ENCODE data around the gene ZNF500.

ZNF500 gene

DNA sequence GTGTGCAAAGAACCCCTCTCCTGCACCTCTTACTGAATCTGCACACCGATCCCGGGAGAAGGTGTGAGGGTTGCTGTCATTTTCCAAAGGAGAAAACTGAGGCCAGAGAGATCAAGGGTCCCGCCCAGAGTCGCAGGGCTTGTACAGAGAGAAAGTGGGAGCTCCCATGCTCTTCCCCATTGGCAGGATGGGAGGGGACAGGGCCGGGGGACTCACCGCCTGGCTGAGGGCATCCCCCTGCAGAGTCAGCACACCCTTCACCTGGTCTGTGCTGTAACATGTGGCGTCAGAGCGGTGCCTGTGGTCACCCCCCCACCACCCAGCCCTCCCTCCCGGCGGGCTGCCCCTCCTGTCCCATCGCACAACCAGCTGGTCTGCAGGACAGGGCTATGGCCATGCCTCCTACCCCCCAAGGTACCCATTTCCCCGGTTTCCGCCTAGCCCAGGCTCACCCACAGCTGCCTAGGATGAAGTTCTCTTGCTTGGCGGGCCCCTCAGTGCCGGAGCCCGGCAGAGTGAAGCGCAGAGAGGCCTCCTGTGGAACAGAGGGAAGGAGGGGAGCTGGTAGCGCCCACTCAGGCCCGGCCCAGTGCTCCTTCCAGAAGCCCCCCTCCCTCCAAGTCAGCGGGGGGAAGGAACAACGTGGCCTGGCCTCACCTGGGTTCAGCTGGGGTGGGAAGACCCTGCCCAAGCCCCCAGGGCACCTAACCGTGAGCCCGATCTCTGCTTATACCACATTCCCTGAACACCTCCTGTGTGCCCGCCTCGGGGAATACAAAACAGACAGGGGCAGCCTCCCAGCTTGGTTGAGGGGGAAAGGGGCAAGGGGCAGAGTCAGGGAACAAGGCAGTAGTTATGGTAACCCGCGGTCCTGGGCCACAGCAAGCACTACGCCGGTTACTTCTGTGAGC lies 34.3 kb upstream of the ZNF500 start:
- no peak for TF ChIP-seq GATA3 (IDR thresholded peaks at IDR 0.05; ENCODE audit: low read depth, low read length)
- no peak for TF ChIP-seq GATA2 (IDR thresholded peaks at IDR 0.05; ENCODE audit: low read depth, low read length)

DNA sequence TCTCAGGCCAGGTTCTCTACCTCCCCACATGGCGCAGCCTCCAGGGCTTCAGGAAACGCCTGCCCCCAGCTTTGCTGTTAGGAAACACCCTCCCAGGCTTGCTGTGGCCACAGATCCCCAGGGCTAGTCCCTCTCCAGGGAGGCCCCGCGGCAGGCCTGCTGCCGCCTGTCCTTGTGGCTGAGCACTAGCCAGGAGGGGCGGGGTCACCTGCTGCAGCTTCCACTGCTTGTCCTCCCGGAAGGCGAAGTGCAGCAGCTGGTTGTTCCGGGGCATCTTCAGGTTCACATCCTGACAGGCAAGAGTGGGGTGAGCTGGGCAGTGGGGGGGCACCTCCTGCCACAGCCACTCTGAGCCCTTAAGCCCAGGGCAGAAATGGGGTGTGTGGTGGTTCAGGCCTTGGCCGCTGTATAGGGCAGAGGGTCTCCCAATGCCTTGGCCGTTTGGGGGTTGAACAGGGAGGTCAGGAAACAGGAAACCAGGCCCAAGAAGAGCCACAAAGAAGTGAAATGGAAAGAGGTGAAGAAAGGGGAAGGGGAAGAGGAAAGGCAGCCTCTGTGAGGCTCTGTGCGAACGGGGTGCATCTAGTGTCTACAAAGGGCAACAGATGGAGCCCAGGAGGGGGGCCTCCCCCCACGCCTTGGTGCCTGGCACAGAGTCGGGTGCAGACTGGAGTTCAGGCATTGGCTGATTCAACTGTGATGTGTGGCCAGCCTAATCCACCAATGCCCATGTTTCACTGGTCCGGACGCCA lies 33.5 kb upstream of the ZNF500 start:
- TF ChIP-seq GATA3 (IDR thresholded peaks at IDR 0.05; ENCODE audit: low read depth, low read length) (no peak), GATA2 (IDR thresholded peaks at IDR 0.05; ENCODE audit: low read depth, low read length) (no peak)

GRCh38 chr16:4799171-4799855 lies 32.4 kb upstream of the ZNF500 start:
- no peak for TF ChIP-seq GATA2 (IDR thresholded peaks at IDR 0.05; ENCODE audit: low read depth, low read length)
- TF ChIP-seq GATA3 (IDR thresholded peaks at IDR 0.05; ENCODE audit: low read depth, low read length): no peak

- TF ChIP-seq GATA2 (IDR thresholded peaks at IDR 0.05; ENCODE audit: low read depth, low read length) (no peak), GATA3 (IDR thresholded peaks at IDR 0.05; ENCODE audit: low read depth, low read length) (no peak)
These were observed 31.5 kb upstream of the ZNF500 start for GRCh38 chr16:4798456-4798855.

GRCh38 chr16:4797805-4798252 lies 30.9 kb upstream of the ZNF500 start:
- TF ChIP-seq GATA2 (IDR thresholded peaks at IDR 0.05; ENCODE audit: low read depth, low read length) (no peak), GATA3 (IDR thresholded peaks at IDR 0.05; ENCODE audit: low read depth, low read length) (no peak)

DNA sequence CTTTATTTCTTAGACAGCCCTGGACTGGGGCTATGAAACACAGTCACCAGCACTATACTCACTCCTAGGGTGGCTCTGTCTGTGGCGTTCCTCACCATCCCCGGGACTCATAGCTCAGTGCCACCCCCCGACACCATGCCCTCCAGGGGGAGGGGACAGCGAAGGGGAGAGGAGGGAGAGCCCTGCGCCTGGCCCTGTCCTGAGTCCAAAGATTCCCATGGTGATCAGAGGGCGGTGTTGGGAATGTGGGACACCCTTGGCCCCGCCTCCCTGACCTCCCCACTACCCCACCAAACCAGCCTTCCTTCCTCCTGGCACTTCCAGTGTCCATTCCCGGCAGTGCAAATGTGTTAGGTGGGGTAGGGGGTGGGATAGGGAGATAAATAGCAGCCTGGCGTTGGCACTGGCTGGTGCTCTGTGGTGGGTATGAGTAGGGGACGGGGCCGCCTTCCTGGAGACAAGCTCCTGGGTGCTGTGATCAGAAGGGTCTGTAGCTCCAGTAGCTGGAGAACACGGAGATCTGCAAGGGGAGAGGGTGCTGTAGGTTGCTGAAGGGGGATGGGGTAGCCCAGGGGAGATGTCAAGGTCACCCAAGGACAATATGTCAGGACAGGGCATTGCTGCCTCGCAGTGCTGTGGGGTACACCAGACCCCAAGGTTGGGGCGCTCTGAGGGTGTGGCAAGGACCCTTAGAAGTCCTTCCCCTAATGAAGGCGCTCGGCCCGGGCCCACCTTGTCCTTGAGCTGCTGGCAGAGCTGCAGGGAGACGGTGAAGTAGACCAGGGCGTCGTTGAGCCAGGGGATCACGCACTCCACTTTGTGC lies 30.2 kb upstream of the ZNF500 start:
- TF ChIP-seq GATA3 (IDR thresholded peaks at IDR 0.05; ENCODE audit: low read depth, low read length): no peak
- no peak for TF ChIP-seq GATA2 (IDR thresholded peaks at IDR 0.05; ENCODE audit: low read depth, low read length)

DNA sequence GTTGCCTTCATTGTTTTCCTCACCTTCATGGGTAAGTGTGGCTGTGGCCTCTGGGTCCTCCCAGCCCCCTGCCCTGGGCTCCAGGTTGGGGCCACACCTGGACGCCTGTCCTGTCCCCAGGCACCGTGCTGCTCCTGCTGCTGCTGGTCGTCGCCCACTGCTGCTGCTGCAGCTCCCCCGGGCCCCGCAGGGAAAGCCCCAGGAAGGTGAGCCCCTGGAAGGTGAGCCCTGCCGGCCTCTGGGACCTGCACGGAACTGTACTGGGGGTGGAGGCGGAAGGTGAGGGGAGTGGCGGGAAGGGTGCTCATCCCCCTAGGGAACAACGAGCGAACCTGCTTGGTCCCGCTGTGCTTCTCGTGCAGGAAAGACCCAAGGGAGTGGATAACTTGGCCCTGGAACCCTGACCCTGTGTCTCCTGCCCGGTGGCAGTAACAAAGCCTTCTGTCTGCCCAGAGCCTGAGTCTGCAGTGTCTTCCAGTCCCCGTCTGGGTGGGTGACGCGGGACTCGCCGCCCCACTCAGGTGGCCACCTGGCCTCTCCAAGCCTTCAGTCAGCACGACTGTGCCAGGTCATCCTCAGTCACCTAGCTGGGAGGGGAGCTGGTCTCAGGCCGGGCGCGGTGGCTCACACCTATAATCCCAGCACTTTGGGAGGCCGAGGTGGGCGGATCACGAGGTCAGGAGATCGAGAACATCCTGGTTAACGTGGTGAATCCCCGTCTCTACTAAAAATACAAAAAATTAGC lies 29.0 kb upstream of the ZNF500 start:
- TF ChIP-seq GATA3 (IDR thresholded peaks at IDR 0.05; ENCODE audit: low read depth, low read length) (no peak), GATA2 (IDR thresholded peaks at IDR 0.05; ENCODE audit: low read depth, low read length) (no peak)

DNA sequence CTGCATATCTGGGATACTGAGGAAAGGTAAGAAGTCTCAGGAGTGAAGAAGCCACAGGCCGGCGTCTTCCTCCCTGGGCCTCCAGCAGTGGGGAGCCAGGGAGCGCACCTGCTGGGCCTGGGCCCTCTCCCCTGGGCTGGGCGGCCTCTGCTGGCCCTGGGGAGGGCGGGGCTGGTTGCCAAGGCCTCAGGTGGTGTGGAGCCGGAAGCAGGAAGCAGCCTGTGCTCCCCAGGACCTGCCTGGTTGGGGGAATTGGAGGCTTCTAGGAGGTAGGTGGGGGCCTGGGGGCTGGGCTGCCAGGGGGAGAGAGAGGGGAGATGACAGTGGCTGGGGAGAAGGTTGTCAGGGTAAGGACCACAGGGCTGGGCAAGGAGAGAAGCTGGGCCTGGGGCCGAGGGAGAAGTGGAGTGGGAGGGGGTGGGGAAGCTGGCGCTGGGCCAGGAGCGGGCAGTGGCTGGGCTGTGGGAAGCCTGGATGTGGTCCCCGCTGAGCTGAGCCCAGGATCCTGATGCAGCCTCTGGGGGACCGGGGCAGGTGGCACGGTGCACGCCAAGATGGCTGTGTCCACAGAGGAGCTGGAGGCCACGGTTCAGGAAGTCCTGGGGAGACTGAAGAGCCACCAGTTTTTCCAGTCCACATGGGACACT lies 28.3 kb upstream of the ZNF500 start, which contains the start of gene SMIM22:
SMIM22 (plus strand) TSS at position 189 of the 647 bp plus-strand sequence; CDS start at position 555, 366 bp downstream.
- no peak for TF ChIP-seq GATA2 (IDR thresholded peaks at IDR 0.05; ENCODE audit: low read depth, low read length)

DNA sequence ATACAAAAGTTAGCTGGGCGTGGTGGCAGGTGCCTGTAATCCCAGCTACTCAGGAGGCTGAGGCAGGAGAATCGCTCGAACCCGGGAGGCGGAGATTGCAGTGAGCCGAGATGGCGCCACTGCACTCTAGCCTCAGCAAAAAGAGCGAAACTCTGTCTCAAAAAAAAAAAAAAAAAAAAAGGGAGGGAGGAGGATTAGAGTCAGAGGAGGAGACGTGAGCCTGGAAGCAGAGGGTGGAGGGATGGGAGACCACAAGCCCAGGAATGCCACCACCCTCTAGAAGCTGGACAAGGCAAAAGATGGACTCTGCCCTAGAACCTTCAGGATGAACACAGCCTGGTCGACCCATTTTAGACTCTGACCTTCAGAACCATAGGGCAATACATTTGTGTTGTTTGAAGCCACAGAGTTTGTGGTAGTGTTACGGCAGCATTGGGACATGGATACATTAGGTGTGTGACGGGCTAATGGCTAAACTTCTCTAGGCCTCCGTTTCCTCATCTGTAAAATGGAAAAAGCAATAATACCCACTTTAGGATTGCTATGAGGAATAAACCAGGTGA lies 26.1 kb upstream of the ZNF500 start:
- TF ChIP-seq GATA2 (IDR thresholded peaks at IDR 0.05; ENCODE audit: low read depth, low read length) (no peak), GATA3 (IDR thresholded peaks at IDR 0.05; ENCODE audit: low read depth, low read length) (no peak)

GRCh38 chr16:4790871-4791270 lies 23.9 kb upstream of the ZNF500 start:
- TF ChIP-seq GATA2 (IDR thresholded peaks at IDR 0.05; ENCODE audit: low read depth, low read length) (no peak), GATA3 (IDR thresholded peaks at IDR 0.05; ENCODE audit: low read depth, low read length) (no peak)

DNA sequence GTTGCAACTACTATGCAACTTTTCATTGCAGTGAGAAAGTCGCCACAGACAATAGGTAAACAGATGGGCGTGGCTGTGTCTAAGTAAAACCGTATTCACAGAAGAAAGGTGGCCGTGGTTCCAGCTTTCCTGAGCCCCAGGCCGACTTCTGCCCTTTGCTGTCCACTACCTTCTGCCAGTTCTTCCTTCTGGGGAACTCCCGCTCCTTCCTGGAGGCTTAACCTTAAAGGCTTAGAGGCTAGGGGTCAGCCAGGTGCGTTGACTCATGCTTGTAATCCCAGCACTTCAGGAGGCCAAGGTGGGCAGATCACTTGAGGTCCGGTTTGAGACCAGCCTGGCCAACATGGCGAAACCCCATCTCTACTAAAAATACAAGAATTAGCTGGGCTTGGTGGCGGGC lies 23.3 kb upstream of the ZNF500 start:
- no peak for TF ChIP-seq GATA3 (IDR thresholded peaks at IDR 0.05; ENCODE audit: low read depth, low read length)
- no peak for TF ChIP-seq GATA2 (IDR thresholded peaks at IDR 0.05; ENCODE audit: low read depth, low read length)

GRCh38 chr16:4788910-4789309 lies 21.9 kb upstream of the ZNF500 start:
- TF ChIP-seq GATA2 (IDR thresholded peaks at IDR 0.05; ENCODE audit: low read depth, low read length) (no peak), GATA3 (IDR thresholded peaks at IDR 0.05; ENCODE audit: low read depth, low read length) (no peak)
